ENCODE data around the gene CNOT1.

Gene CNOT1

DNA sequence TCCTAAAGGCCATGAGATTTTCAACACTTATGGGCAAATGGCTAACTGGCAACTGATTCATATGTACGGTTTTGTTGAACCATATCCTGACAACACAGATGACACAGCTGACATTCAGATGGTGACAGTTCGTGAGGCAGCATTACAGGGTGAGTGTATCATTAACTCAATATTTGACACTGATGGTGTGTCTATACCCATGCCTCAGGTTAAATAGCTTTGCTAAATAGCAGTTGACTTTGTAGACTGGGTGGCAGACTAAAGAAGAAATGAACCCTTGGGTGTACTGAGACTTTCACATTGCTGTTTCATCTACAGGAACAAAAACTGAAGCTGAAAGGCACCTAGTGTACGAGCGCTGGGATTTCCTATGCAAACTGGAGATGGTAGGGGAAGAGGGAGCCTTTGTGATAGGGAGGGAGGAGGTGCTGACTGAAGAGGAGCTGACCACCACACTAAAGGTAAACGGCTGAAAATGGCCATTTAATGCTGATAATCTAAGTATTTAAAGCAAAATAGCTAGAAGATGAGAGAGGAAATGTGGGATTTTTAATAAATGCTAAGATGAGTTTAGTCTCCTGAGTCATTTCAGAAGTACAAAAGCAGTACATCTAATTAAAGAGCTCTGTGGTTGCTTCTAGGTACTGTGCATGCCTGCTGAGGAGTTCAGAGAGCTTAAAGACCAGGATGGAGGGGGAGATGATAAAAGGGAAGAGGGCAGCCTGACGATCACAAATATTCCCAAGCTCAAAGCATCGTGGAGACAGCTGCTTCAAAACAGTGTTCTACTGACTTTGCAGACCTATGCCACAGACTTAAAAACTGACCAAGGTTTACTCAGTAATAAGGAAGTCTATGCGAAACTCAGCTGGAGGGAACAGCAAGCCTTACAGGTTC is 111.3 kb downstream of the CNOT1 start:
- no peak for DNase-seq (ENCODE audit: low spot score)

DNA sequence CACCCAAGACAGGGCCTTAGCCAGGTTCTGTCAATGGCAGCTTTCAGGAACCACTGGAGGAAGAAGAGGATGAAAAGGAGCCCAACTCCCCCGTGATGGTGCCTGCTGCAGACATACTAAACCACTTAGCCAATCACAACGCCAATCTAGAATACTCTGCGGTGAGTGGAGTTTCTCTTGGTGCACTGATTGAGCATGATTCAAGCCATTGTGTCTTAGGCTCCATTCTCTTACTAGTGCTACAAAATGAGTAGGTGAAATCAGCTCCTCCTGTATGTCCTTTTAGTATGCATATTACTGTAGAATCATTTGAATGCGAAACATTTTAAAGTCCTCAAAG is 112.9 kb downstream of the CNOT1 start:
- no peak for DNase-seq (ENCODE audit: low spot score)

DNA sequence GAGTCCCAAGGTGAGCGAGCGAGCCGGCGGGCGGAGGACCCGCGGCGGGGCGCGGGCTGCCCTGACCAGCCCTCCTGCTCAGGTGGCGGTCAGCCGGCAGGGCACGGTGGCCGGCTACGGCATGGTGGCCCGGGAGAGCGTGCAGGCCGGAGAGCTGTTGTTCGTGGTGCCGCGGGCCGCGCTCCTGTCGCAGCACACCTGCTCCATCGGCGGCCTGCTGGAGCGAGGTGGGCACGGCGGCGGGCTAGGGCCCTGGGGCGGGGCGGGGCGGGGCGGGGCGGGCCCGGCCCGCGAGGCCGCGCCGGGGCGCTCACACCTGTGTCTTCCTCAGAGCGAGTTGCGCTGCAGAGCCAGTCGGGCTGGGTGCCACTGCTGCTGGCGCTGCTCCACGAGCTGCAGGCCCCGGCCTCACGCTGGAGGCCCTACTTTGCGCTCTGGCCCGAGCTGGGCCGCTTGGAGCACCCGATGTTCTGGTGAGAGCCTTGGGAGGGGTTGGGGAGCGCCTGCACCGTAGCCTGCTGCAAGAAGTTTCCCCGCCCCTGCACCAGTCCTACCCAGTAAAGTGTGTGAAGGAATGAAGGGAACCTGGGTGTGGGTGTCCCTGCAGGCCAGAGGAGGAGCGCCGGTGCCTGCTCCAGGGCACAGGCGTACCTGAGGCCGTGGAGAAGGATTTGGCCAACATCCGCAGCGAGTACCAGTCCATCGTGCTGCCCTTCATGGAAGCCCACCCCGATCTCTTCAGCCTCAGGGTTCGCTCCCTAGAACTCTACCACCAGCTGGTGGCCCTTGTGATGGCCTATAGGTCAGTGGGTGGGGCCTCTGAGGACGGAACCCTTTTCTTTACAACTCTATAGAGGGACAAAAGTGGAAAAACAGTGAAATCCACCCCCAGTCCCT is 113.5 kb downstream of the CNOT1 start:
- no peak for DNase-seq (ENCODE audit: low spot score)

DNA sequence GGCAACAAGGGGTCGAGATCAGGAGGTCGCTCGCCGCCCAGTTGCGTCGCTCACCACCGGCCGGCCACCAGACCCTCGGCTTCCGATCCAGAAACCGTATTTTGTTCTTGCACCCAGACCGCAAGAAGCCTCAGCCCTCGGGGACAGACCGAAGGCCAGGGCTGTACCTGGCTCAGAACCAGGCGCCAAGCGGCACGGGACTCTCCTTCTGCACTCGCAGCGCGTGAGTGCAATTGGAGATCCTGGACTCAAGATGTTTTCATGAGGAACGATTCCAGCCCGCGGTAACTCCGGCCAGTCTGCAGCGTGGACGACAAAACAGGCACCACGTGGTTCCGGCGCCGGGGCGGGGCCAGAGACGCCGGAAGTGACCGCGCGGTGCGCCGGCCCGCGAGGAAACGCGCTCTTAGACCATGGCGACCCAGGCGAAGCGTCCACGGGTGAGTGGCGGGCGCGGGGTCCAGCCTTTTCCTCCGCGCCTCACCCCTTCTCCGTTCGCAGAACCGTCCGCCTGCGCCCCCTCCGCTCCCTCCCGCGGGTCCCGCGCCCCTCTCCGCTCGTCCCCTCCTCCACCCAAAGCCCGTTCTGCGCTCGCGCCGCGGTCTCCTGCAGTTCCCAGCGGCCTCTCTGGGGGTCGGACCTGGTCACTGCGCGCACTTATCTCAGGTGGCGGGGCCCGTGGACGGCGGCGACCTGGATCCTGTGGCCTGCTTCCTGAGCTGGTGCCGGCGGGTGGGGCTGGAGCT is 114.3 kb downstream of the CNOT1 start, which contains the start of gene SETD6:
Gene SETD6, plus strand, starts transcription at position 393 of the 746 bp plus-strand sequence. Its CDS starts 21 bp downstream, at position 414.
- DNase-seq (ENCODE audit: low spot score), result peak; percentile 75

DNA sequence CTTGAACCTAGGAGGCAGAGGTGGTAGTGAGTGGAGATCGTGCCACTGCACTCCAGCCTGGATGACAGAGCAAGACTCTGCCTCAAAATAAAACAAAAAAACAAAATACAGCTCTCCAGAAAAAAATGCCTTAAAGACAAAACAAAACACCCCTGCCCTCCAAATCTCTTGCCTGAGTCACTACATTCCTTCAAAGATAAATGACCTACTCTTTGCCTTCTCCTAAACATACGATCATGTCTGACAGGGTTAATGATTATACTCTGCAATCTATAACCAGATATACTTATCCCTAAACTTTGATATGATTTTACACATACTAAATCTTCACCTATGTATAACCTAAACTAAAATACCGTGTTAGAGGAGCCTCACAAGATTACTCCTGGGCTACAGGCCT is 115.8 kb downstream of the CNOT1 start:
- no peak for DNase-seq (ENCODE audit: low spot score)

DNA sequence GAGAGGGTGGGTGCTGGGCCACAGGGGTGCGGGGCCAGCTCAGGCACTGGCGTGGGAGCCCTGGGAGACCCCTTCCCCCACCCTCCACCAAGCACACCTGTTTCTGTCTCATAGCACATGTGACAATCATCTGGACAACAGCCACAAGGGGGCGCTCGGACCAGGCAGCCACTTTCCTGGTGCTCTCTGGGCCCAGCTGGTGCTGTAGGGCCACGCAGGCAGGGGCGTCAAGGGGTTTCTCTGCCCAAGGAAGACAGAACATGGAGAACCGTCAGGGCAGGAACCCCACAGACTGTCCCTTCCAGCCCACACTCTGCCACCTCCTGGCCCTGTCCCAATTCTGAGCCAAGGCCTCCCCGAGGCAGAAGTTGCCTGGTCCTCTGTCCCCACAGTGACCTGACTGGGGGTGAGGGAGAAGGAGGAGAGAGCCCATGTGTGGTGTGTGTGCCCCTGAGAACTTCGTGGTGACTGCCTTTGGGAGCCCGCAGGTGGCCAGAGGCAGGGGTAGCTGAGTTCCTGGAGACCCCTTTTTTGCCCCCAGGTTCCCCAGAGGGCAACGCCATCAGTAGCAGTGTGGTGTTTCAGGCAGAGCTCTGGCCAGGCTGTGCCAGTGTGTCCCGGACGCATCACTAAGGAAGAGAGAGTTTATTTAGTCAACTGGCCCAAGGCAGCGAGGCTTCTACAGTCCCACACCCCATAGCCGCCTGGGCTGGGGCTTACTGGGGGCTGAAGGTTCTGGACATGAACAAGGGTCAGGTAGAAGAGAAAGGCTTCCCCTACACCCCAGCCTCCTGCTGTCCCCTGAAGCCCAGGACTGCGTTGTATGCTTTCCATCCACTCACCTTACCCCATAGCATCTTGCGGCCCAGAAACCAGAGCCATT is 117.5 kb downstream of the CNOT1 start:
- DNase-seq (ENCODE audit: low spot score), result peak; percentile 59

DNA sequence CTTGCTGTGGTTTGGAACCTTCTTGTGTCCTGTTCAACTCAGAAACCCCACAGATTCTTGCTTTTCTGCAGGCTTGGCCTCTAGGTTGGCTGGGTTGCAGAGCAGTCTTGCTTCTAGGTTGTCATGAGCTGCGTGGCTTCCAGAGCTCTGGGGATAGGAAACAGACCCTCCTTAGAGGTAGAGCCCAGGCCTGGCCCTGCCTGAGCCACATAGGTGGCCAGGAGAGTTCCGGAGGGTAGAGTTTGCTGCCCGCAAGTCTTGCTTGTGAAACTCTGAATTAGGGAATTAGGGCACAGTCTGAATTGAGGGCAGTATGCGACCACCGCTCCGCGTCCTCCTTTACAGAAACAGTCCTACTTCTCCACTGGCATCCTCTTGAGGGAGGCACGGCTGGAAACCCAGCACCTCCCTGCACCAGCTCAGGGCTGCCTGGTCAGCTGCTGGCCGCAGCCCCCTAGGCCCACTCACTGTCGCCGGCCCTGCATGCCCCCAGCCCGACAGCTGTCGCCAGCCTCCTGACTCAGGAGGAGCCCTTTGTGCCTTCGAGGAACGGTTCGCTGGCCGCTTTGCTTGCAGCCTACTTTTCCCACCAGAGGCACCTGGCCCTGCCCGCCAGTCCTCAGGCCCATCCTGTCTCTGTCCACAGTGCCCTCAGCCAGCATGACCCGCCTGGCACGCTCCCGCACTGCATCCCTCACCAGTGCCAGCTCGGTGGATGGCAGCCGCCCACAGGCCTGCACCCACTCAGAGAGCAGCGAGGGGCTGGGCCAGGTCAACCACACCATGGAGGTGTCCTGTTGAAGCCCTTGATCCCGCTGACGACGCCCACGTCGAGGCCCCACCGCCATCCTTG is 118.6 kb downstream of the CNOT1 start:
- DNase-seq (ENCODE audit: low spot score), result no peak

DNA sequence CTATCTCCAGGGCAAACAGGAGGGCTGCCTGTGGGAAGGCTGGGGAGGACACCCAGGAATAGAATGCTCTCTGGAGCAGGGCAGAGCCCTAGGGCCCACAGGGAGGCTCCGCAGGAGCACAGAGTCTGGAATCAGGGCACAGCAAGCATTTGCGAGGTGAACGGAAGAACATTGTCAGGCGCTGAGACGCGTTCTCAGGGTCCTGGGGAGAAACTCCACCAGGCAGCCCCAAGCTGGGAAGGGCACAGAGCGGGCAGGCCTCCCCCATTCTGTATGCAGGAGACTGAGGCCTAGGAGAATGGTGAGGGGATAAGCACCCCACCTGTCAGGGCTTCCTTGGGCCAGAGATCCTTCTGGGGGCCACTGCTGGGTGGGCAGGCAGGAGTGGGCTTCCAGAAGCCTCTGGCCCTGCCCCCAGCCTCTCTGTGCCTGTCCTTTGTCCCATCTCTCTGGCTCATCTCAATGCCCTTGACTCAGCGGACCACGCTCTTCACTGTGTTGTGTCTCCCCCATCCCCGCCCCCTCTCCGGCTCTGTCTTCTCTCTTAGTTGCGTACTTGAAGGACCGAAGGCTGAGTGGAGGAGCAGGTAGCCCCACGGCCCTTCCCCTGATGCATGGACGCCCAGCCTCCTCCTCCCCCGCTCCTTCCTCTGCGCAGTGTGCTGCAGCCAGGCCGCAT is 119.4 kb downstream of the CNOT1 start:
- no peak for DNase-seq (ENCODE audit: low spot score)

DNA sequence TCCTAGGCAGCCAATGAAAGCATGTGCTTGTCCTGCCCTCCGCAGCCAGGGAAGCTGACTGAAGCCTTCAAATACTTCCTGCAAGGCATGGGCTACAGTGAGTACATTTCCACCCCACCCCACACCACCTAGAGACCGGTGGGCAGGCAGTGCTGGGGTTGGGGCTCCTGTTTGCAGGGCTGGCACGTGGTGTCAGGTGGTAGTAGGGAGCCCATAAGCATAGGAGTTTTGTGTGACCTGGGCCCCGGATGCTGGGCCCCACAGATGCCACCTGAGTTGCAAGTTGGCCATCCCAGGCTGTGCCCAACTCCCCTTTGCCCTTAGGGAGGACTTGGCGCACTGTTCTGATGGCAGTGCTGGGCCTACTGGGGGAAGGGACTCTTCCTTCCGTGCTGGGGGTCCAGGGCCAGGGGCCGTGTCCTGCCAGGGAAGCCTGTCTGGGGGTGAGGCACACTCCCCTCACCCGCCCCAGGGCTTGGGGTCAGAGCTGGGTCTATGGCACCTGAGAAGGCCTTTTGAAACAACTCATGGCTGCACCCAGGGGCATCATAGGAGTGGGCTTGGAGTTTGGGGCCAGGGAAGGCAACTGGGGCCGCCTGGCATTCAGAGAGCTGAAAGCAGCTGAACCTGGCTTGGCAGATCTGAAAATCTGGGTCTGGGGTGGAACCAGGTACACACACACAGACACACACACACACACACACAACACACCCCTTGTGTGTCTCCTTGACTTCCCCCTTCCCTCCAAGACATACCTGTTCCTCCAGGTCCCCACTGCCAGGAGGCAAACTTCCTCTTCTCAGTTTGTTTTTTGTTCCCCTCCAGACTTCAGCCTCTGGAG is 120.2 kb downstream of the CNOT1 start:
- no peak for DNase-seq (ENCODE audit: low spot score)

DNA sequence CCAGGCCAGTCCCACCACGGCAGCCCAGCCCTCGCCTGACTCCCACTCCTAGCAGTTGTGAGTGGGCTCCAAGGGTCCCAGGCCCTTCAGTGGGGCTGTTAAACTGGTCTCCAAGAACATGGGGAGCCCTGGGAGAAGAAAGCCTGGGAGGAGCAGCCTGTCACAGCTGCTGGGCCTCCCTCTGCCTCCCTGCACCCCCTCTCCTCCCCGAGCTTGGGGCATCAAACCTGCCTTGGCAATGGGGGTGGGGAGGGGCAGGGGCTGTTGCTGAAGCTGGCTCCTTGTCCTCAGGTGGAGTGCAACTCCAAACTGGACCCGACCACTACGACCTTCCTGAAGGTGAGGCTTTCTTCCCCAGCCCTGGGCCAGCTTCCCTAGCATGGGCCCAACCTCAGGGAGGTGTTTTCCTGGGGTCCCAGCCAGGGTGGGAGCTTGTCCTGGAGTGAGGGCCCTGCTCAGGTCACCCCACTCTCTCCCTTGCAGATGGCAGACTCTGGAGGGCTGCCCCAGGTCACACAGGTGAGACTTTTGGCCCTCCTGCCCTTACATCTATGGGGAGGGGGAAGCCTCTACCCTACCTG is 120.9 kb downstream of the CNOT1 start:
- DNase-seq (ENCODE audit: low spot score), result no peak

DNA sequence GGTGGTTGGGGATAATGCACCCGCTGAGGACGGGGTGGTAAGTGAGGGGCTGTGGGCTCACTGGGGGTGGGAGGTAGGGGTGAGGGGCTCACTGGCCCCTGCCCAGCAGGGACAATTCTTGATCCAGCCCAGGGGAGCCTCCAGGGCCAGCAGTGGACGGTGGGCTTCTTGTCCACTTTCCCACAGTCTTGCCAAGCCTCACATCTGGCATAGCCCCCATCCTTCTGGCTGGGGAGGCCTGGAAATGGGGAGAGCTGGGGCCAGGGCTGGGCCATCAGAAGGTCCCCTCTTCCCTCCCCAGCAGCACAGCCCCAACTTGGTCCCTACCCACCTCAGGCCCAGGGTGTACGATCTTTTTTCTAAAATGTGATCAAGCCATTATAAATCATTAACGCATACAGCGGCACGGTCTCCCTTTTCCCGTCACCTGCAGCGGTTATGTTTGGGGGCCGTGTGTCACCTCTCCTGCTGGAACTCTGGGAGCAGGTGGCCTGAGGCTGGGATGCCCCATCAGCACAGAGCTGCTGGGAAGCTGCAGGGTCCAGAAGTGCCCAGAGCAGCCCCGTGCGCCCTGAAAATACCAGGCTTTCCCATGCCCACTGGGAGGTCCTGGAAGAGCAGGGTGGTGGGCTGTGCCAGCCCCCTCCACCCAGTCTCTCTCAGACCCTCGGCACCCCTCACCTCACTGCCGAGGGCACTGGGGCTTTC is 121.5 kb downstream of the CNOT1 start:
- no peak for DNase-seq (ENCODE audit: low spot score)

DNA sequence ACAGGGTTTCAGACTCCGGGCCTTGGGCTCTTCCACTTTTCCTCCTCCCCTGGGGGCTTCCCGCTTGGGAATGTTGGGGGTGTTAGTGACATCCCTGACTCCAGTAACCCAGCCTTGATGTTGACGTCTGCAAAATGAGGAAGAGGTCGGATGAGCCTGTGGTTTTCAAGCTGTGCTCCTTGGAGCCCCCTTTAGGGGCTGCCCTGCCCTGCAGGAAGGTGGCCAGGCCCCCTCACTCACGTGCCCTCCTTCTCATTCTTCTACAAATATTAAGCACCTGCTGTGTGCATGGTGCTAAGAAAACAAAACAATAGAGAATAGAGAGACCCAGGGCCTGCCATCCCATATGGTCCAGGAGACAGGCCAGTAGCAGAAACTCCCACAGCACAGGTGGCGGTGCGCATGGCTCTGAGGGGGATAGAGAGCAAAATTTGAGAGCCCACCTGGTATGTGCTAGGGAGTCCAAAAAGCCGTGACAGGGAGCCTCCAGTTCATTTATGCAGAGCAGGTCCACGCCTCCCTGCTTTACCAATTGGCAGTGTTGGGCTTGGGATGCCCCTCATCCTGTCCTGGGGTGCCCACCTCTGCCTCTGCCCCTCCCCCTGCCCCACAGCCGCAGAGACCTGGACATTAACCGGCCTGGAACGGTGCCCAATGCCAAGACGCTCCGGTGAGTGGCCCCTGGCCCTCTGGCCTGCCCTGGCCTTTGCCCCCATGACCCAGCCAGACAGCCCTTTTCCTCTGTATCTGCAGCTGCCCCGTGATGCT is 122.2 kb downstream of the CNOT1 start:
- no peak for DNase-seq (ENCODE audit: low spot score)

DNA sequence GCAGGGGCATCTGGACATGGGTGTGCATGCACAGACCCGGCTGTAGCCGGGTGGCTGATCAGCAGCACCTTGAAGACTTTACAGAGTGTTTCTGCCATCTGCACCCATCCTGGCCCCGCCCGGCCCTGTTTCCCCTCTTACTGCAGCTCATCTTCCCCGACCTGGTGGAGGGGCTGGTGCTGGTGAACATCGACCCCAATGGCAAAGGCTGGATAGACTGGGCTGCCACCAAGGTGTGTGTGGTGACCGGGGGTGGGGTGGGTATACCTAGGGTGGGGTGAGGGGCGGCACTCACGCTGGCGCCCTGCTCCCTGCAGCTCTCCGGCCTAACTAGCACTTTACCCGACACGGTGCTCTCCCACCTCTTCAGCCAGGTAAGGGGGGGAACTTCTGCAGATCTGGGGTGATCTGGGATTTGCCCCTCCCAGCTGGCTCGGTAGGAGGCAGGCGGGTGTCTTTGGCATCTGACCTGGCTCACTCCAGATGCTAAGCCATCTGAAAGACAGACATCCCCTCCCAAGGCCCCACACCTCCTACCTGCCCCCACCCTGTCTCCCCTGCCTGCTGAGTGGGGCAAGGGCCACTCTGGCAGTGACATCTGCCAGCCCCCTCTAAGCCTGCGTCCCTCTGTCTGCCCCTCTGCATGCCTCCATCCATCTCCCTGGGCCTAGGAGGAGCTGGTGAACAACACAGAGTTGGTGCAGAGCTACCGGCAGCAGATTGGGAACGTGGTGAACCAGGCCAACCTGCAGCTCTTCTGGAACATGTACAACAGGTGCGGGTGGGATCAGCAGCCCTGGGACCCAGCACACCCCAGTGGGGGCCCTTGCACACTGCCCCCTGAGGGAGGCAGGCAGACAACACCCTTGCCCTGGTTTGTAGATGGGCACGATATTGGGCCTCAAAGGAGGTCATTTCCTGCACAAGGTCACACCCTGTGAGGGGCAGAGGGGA is 123.1 kb downstream of the CNOT1 start:
- no peak for DNase-seq (ENCODE audit: low spot score)

DNA sequence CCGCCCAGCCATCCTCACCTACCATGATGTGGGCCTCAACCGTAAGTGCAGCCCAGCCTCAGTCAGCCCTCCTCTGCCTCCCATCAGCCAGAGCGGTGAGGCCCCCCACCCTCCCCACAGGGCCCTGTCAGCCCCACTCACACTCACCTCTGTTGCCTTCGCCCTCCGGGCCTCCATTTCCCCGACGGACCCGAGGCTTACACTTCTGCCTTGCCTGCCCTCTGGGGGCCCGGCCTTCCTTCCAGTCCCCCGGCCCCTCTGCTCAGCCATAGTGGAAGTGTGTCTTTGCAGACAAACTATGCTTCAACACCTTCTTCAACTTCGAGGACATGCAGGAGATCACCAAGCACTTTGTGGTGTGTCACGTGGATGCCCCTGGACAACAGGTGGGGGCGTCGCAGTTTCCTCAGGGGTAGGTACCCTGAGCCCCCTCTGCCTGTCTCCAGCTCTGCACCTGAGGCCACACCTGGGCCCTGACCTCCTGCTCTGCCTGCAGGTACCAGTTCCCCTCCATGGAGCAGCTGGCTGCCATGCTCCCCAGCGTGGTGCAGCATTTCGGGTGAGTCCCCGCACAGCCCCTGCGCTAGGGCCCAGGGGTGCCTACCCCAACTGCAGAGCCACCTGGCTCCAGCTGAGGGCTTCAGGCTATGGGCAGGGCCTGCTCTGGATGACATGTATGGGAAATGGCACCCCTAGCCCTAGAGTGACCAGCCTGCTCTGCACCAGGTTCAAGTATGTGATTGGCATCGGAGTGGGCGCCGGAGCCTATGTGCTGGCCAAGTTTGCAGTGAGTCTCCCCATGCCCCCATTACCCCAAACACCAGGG is 125.5 kb downstream of the CNOT1 start:
- DNase-seq (ENCODE audit: low spot score), result no peak

All from kidney capillary endothelial cell (primary cell).